ENCODE results near the gene MCHR1. TPM values are rescaled to one million over a fixed set of nuclear protein-coding genes. Genes with fewer than 3 reads are reported as not detected.

MCHR1 gene
- polyA plus RNA-seq, 2 of the 4 experiments (the other 2 are of a cell fraction): not detected

- 69% methylated on average over 11 of the region's 11 CpGs for WGBS (ENCODE audit: missing lambda C conversion rate)
- FAIRE-seq: no peak
- ChIA-PET CTCF (interaction anchor here (1.6 to 3.8 kb wide), 4 partner anchors 10 to 39 kb away, joined by 4 to 12 read pairs (median 7); no protein-coding TSS in a partner anchor), POLR2A (no interaction called here)
- DNase-seq (ENCODE audit: low read depth in 1 of 2, low spot score in 1 of 2): peak in 1 of 2 experiments; percentile 21
- peak in 1 of 2 experiments; percentile 52; a peak in 3 of 6 replicates for ATAC-seq
- H3K9me3 ChIP-seq: no peaks in the 10 kb centered on the region
- TF ChIP-seq ESRRA (IDR thresholded peaks at IDR 0.05; ENCODE audit: borderline replicate concordance, low read length) (no peak), MAX (IDR thresholded peaks at IDR 0.05) (no peak), PBX3 (IDR thresholded peaks at IDR 0.05) (no peak), RFX5 (IDR thresholded peaks at IDR 0.05) (no peak)
- H3K27ac ChIP-seq: peak overlapping the region in 1 of 2 experiments; percentile 52; a peak in 3 of 6 replicates
- H3K4me2 ChIP-seq: peak overlapping the region; percentile 41
- H3K4me1 ChIP-seq: peaks cover 14% of the 10 kb centered on the region; the same call in 2 of the 3 replicates
- H3K4me3 ChIP-seq: no peak overlapping the region
Measured at GRCh38 chr22:40720538-40721256, 41.4 kb downstream of the MCHR1 start.

GRCh38 chr22:40721266-40721665 is 42.0 kb downstream of the MCHR1 start:
- Histone ChIP-seq H3K27ac (peak overlapping the region in 1 of 2 experiments; percentile 52; a peak in 3 of 6 replicates), H3K4me1 (peaks cover 9% of the 10 kb centered on the region; the same call in 2 of the 3 replicates), H3K4me2 (peak overlapping the region; percentile 41), H3K4me3 (no peak overlapping the region), H3K9me3 (no peaks in the 10 kb centered on the region)
- DNase-seq (ENCODE audit: low read depth in 1 of 2, low spot score in 1 of 2): peak in 1 of 2 experiments; percentile 69
- no peak for FAIRE-seq
- CTCF ChIA-PET: interaction anchor here (1.6 to 3.8 kb wide), 4 partner anchors 9 to 39 kb away, joined by 4 to 12 read pairs (median 7); no protein-coding TSS in a partner anchor
- peak; percentile 62 to 89; a peak in 5 of 6 replicates for ATAC-seq
- TF ChIP-seq MAFK (IDR thresholded peaks at IDR 0.05; ENCODE audit: partially characterized antibody) (peak; percentile 43), HMGXB4 (CRISPR knock-in tag; IDR thresholded peaks at IDR 0.05; ENCODE audit: borderline replicate concordance) (no peak), POLR2AphosphoS2 (conservative IDR thresholded peaks at IDR 0.05; ENCODE audit: low read length) (no peak)
- 5% methylated on average over 6 of the region's 6 CpGs for WGBS (ENCODE audit: missing lambda C conversion rate)
- POLR2A ChIA-PET: no interaction called here

GRCh38 chr22:40723396-40723933 is 44.2 kb downstream of the MCHR1 start:
- FAIRE-seq (no peak), ATAC-seq (no peak), DNase-seq (ENCODE audit: low read depth in 1 of 2, low spot score in 1 of 2) (no peak)
- POLR2A ChIA-PET: no interaction called here
- Histone ChIP-seq H3K9me3 (no peaks in the 10 kb centered on the region), H3K4me1 (peaks cover 9% of the 10 kb centered on the region; the same call in 2 of the 3 replicates), H3K27ac (no peak overlapping the region), H3K4me2 (no peak overlapping the region), H3K4me3 (no peak overlapping the region)
- WGBS (ENCODE audit: missing lambda C conversion rate): 78% methylated on average over 13 of the region's 13 CpGs
- TF ChIP-seq MAZ (IDR thresholded peaks at IDR 0.05; ENCODE audit: borderline replicate concordance, low read depth, low read length) (no peak), BHLHE40 (IDR thresholded peaks at IDR 0.05; ENCODE audit: low read depth, low read length) (no peak), NFE2L2 (conservative IDR thresholded peaks at IDR 0.05; ENCODE audit: low read length) (no peak), JUNB (IDR thresholded peaks at IDR 0.05) (no peak), JUN (IDR thresholded peaks at IDR 0.05) (no peak), EHF (CRISPR knock-in tag; IDR thresholded peaks at IDR 0.05) (no peak)
- CTCF ChIA-PET: interaction anchor here (0.6 kb wide), 1 partner anchor 219 kb away, joined by 3 read pairs; no protein-coding TSS in a partner anchor

GRCh38 chr22:40726514-40726913 is 47.2 kb downstream of the MCHR1 start:
- Histone ChIP-seq H3K27ac (no peak overlapping the region), H3K4me2 (no peak overlapping the region), H3K4me3 (no peak overlapping the region), H3K9me3 (no peaks in the 10 kb centered on the region), H3K4me1 (peaks cover 3% of the 10 kb centered on the region; the same call in 2 of the 3 replicates)
- CTCF ChIA-PET: interaction anchor here (1.4 kb wide), 1 partner anchor 34 kb away, joined by 3 read pairs; no protein-coding TSS in a partner anchor
- POLR2A ChIA-PET: no interaction called here
- WGBS (ENCODE audit: missing lambda C conversion rate): 86% methylated on average over 4 of the region's 4 CpGs
- no peak for FAIRE-seq
- ATAC-seq: peak in 1 of 2 experiments; percentile 48; a peak in 2 of 6 replicates
- DNase-seq (ENCODE audit: low read depth in 1 of 2, low spot score in 1 of 2): no peak
- TF ChIP-seq JUN (IDR thresholded peaks at IDR 0.05): no peak
- TF ChIP-seq USF2 (IDR thresholded peaks at IDR 0.05): no peak
- no peak for TF ChIP-seq KDM1A (IDR thresholded peaks at IDR 0.05; ENCODE audit: low read depth)
- TF ChIP-seq PBX3 (IDR thresholded peaks at IDR 0.05): no peak
- TF ChIP-seq POLR2A (IDR thresholded peaks at IDR 0.05; ENCODE audit: low read length): no peak
- no peak for TF ChIP-seq MYC (IDR thresholded peaks at IDR 0.05; ENCODE audit: borderline replicate concordance, low read length)
- TF ChIP-seq RNF2 (IDR thresholded peaks at IDR 0.05; ENCODE audit: borderline replicate concordance, low read depth): no peak
- no peak for TF ChIP-seq CBX8 (IDR thresholded peaks at IDR 0.05)
- no peak for TF ChIP-seq NPAS2 (CRISPR knock-in tag; IDR thresholded peaks at IDR 0.05; ENCODE audit: borderline replicate concordance)
- TF ChIP-seq BCL3 (IDR thresholded peaks at IDR 0.05): no peak
- TF ChIP-seq HOXA7 (CRISPR knock-in tag; IDR thresholded peaks at IDR 0.05): no peak

Data from A549 (cell line).